ENCODE results near the gene ZNF776. TPM values are rescaled to one million over a fixed set of nuclear protein-coding genes. Genes with fewer than 3 reads are reported as not detected.
"Not testable (repeated sequence)": the region's sequence is repeated elsewhere in the genome, so short reads cannot be mapped to it uniquely, and the experiment has no call there.

Gene ZNF776
- total RNA-seq, 2 experiments from 2014 or later, result 21.7 to 28.4 TPM

- H3K9me3 ChIP-seq (ENCODE audit: control insufficient read depth in 1 of 2, insufficient read depth in 1 of 2, low read length in 2 of 2), result peaks cover 0 to 27% of the 10 kb centered on the region in 2 experiments
- peak in 10 of 14 experiments; percentile 17 to 50 (median 28) for DNase-seq
- H3K4me3 Mint-ChIP-seq; ATAC-seq (ENCODE audit: poor library complexity); H3K9me3 Mint-ChIP-seq; H3K4me3 ChIP-seq (ENCODE audit: low read length); H3K4me1 ChIP-seq (ENCODE audit: insufficient read depth, low read length); H3K36me3 Mint-ChIP-seq (ENCODE audit: low read depth); H3K27ac Mint-ChIP-seq; H3K36me3 ChIP-seq (ENCODE audit: insufficient read depth, low read length); POLR2A ChIA-PET; H3K4me1 Mint-ChIP-seq (ENCODE audit: low read depth); H3K27ac ChIP-seq (ENCODE audit: low read depth in 1 of 2, low read length in 2 of 2); H3K27me3 ChIP-seq (ENCODE audit: control insufficient read depth in 1 of 2, insufficient read depth in 2 of 2, low read length in 2 of 2): not testable (repeated sequence)
- intact Hi-C loops (cut with DNase I, micrococcal nuclease), result loop anchor here in 1 of 2 experiments (1.0 kb wide), 1 partner anchor 417 kb away; no protein-coding TSS in a partner anchor
- H3K27me3 Mint-ChIP-seq, result peaks cover 13% of the 10 kb centered on the region
- peak; percentile 68 for TF ChIP-seq CTCF (IDR thresholded peaks at IDR 0.05)
- CTCF ChIA-PET, result interaction anchor here (1.2 kb wide), 1 partner anchor 8 kb away, joined by 3 read pairs; no protein-coding TSS in a partner anchor
These were observed 8.3 kb upstream of the ZNF776 start for GRCh38 chr19:57738320-57738719.

- POLR2A ChIA-PET, result not testable (repeated sequence)
- intact Hi-C loops (cut with DNase I, micrococcal nuclease), result loop anchor here in 1 of 2 experiments (1.0 kb wide), 1 partner anchor 417 kb away; no protein-coding TSS in a partner anchor
These were observed 7.8 kb upstream of the ZNF776 start for GRCh38 chr19:57738770-57739169.

GRCh38 chr19:57747472-57747807, 825 bp downstream of the ZNF776 start:
- DNase-seq (no peak), ATAC-seq (ENCODE audit: poor library complexity) (no peak)
- CTCF ChIA-PET, result interaction anchor here (0.8 to 1.1 kb wide), 2 partner anchors 42 to 312 kb away, joined by 3 read pairs; no protein-coding TSS in a partner anchor
- POLR2A ChIA-PET, result interaction anchor here (1.5 to 2.6 kb wide), 7 partner anchors 20 to 255 kb away, joined by 3 to 19 read pairs (median 9); partner anchors contain the start of genes ZNF211, ZNF586, ZNF606 and ZNF671
- peaks cover 62% of the 10 kb centered on the region for H3K36me3 Mint-ChIP-seq (ENCODE audit: low read depth)
- peak overlapping the region; percentile 94 for H3K4me3 Mint-ChIP-seq
- peaks cover 29% of the 10 kb centered on the region for H3K9me3 Mint-ChIP-seq
- Histone ChIP-seq H3K4me3 (ENCODE audit: low read length) (peak overlapping the region; percentile 83), H3K27me3 (ENCODE audit: control insufficient read depth in 1 of 2, insufficient read depth in 2 of 2, low read length in 2 of 2) (no peaks in the 10 kb centered on the region), H3K9me3 (ENCODE audit: control insufficient read depth in 1 of 2, insufficient read depth in 1 of 2, low read length in 2 of 2) (peaks cover 45 to 58% of the 10 kb centered on the region in 2 experiments), H3K36me3 (ENCODE audit: insufficient read depth, low read length) (peaks cover 43% of the 10 kb centered on the region), H3K4me1 (ENCODE audit: insufficient read depth, low read length) (peaks cover 22% of the 10 kb centered on the region), H3K27ac (ENCODE audit: low read depth in 1 of 2, low read length in 2 of 2) (no peak overlapping the region)
- H3K27ac Mint-ChIP-seq, result peak overlapping the region; percentile 90
- intact Hi-C loops (cut with DNase I, micrococcal nuclease), result no loop called here
- TF ChIP-seq CTCF (IDR thresholded peaks at IDR 0.05), result no peak
- H3K4me1 Mint-ChIP-seq (ENCODE audit: low read depth), result peaks cover 48% of the 10 kb centered on the region
- no peaks in the 10 kb centered on the region for H3K27me3 Mint-ChIP-seq

More at GRCh38 chr19:57738770-57739169, 7.8 kb upstream of the ZNF776 start:
- H3K27me3 ChIP-seq (ENCODE audit: control insufficient read depth in 1 of 2, insufficient read depth in 2 of 2, low read length in 2 of 2); H3K4me1 ChIP-seq (ENCODE audit: insufficient read depth, low read length); ATAC-seq (ENCODE audit: poor library complexity); DNase-seq; H3K4me3 Mint-ChIP-seq; H3K9me3 Mint-ChIP-seq; H3K27ac ChIP-seq (ENCODE audit: low read depth in 1 of 2, low read length in 2 of 2); H3K4me3 ChIP-seq (ENCODE audit: low read length); H3K36me3 Mint-ChIP-seq (ENCODE audit: low read depth); H3K4me1 Mint-ChIP-seq (ENCODE audit: low read depth); CTCF ChIA-PET; H3K27ac Mint-ChIP-seq; H3K36me3 ChIP-seq (ENCODE audit: insufficient read depth, low read length): not testable (repeated sequence)
- peaks cover 0 to 32% of the 10 kb centered on the region in 2 experiments for H3K9me3 ChIP-seq (ENCODE audit: control insufficient read depth in 1 of 2, insufficient read depth in 1 of 2, low read length in 2 of 2)
- H3K27me3 Mint-ChIP-seq, result peaks cover 13% of the 10 kb centered on the region

- Histone ChIP-seq H3K36me3 (ENCODE audit: insufficient read depth, low read length) (peaks cover 48% of the 10 kb centered on the region), H3K27ac (ENCODE audit: low read depth in 1 of 2, low read length in 2 of 2) (no peak overlapping the region), H3K27me3 (ENCODE audit: control insufficient read depth in 1 of 2, insufficient read depth in 2 of 2, low read length in 2 of 2) (no peaks in the 10 kb centered on the region), H3K9me3 (ENCODE audit: control insufficient read depth in 1 of 2, insufficient read depth in 1 of 2, low read length in 2 of 2) (peaks cover 51 to 53% of the 10 kb centered on the region in 2 experiments), H3K4me1 (ENCODE audit: insufficient read depth, low read length) (peaks cover 22% of the 10 kb centered on the region), H3K4me3 (ENCODE audit: low read length) (peak overlapping the region; percentile 83)
- POLR2A ChIA-PET, result interaction anchor here (2.6 kb wide), 1 partner anchor 22 kb away, joined by 19 read pairs; the partner anchor contains the start of gene ZNF586
- CTCF ChIA-PET, result no interaction called here
- TF ChIP-seq CTCF (IDR thresholded peaks at IDR 0.05), result no peak
- H3K36me3 Mint-ChIP-seq (ENCODE audit: low read depth), result peaks cover 68% of the 10 kb centered on the region
- peaks cover 34% of the 10 kb centered on the region for H3K9me3 Mint-ChIP-seq
- peak overlapping the region; percentile 28 for H3K27ac Mint-ChIP-seq
- intact Hi-C loops (cut with DNase I, micrococcal nuclease), result no loop called here
- DNase-seq, result no peak
- H3K4me1 Mint-ChIP-seq (ENCODE audit: low read depth), result peaks cover 48% of the 10 kb centered on the region
- H3K4me3 Mint-ChIP-seq, result peak overlapping the region; percentile 94
- no peaks in the 10 kb centered on the region for H3K27me3 Mint-ChIP-seq
- no peak for ATAC-seq (ENCODE audit: poor library complexity)
These were observed 1.4 kb downstream of the ZNF776 start for GRCh38 chr19:57748029-57748428.
